Smooth muscle cell (in vitro differentiated cells): Measurements from ENCODE around the gene RAP1GAP2. TPM values are rescaled to one million over a fixed set of nuclear protein-coding genes. Genes with fewer than 3 reads are reported as not detected.
"Not testable (repeated sequence)": the region's sequence is repeated elsewhere in the genome, so short reads cannot be mapped to it uniquely, and the experiment has no call there.

ENCODE experiments used
- DNase-seq: peaks from one replicate; lab custom pipeline; 2025; ENCODE audit not compliant: unreplicated experiment; lab: John Stamatoyannopoulos, UW
- H2AFZ ChIP-seq: fragments of 200-600 bp; sonication (generic); 2 replicates; pipeline ENCODE4 v1.6.0; 2016; ENCODE audit warnings: antibody characterized with exemption, low read depth, mild to moderate bottlenecking
- H3F3A ChIP-seq: fragments of 200-600 bp; sonication (generic); 2 replicates; pipeline ENCODE4 v1.6.0; 2017; ENCODE audit warnings: antibody characterized with exemption, low read depth
- H3K27ac ChIP-seq: fragments of 200-600 bp; sonication (generic); 2 replicates; pipeline ENCODE4 v1.5.1; 2016; ENCODE audit warnings: low read depth, mild to moderate bottlenecking
- H3K27me3 ChIP-seq: fragments of 200-600 bp; sonication (generic); 2 replicates; pipeline ENCODE4 v1.6.1; 2016; ENCODE audit warnings: low read depth, mild to moderate bottlenecking
- H3K36me3 ChIP-seq: fragments of 200-600 bp; sonication (generic); 2 replicates; pipeline ENCODE4 v1.5.1; 2016; ENCODE audit warnings: low read depth
- H3K4me1 ChIP-seq: fragments of 200-600 bp; sonication (generic); 2 replicates; pipeline ENCODE4 v1.5.1; 2016; ENCODE audit warnings: low read depth
- H3K4me2 ChIP-seq: fragments of 200-600 bp; sonication (generic); 2 replicates; pipeline ENCODE4 v1.6.0; 2016; ENCODE audit warnings: mild to moderate bottlenecking
- H3K4me3 ChIP-seq: fragments of 200-600 bp; sonication (generic); 2 replicates; pipeline ENCODE4 v1.5.1; 2016; ENCODE audit warnings: mild to moderate bottlenecking
- H3K79me2 ChIP-seq: fragments of 200-600 bp; sonication (generic); 2 replicates; pipeline ENCODE4 v1.6.0; 2016; ENCODE audit warnings: low read depth, mild to moderate bottlenecking
- H3K9ac ChIP-seq: fragments of 200-600 bp; sonication (generic); 2 replicates; pipeline ENCODE4 v1.6.0; 2016; ENCODE audit warnings: low read depth
- H3K9me3 ChIP-seq: fragments of 200-600 bp; sonication (generic); replicated peaks from 2 replicates; pipeline ENCODE4 v1.5.1; 2016; ENCODE audit warnings: low read depth
- H4K20me1 ChIP-seq: fragments of 200-600 bp; sonication (generic); 2 replicates; pipeline ENCODE4 v1.6.0; 2016; ENCODE audit warnings: low read depth
- WGBS: methylation state at CpG from one replicate; pipeline ENCODE4 v1.1.7; 2016; ENCODE audit warnings: low lambda C conversion rate; 5-methylcytosine and 5-hydroxymethylcytosine counted together
- polyA plus RNA-seq: library from polyadenylated mRNA; unstranded; fragments of >200 nt; fragmentation: Nextera tagmentation; extraction: Ambion mirVana; gene quantifications from 2 replicates; pipeline ENCODE4 v1.2.1, GENCODE V29; 2016
- total RNA-seq: library from RNA; depleted of rRNA; stranded (reverse); fragments of >200 nt; gene quantifications from 2 replicates; pipeline ENCODE4 v1.2.3, GENCODE V29; 2014
- TF ChIP-seq, protein P1 (sequence below): fragments of 200-600 bp; sonication (generic); IDR thresholded peaks from 2 replicates; pipeline ENCODE4 v1.5.1; 2017; ENCODE audit warnings: borderline replicate concordance, mild to moderate bottlenecking, antibody characterized with exemption; ENCODE audit not compliant: insufficient read depth, poor library complexity, severe bottlenecking

RAP1GAP2 gene
- total and polyA plus RNA-seq, 2 experiments from 2014 or later, result 0.31 to 0.99 TPM

DNA sequence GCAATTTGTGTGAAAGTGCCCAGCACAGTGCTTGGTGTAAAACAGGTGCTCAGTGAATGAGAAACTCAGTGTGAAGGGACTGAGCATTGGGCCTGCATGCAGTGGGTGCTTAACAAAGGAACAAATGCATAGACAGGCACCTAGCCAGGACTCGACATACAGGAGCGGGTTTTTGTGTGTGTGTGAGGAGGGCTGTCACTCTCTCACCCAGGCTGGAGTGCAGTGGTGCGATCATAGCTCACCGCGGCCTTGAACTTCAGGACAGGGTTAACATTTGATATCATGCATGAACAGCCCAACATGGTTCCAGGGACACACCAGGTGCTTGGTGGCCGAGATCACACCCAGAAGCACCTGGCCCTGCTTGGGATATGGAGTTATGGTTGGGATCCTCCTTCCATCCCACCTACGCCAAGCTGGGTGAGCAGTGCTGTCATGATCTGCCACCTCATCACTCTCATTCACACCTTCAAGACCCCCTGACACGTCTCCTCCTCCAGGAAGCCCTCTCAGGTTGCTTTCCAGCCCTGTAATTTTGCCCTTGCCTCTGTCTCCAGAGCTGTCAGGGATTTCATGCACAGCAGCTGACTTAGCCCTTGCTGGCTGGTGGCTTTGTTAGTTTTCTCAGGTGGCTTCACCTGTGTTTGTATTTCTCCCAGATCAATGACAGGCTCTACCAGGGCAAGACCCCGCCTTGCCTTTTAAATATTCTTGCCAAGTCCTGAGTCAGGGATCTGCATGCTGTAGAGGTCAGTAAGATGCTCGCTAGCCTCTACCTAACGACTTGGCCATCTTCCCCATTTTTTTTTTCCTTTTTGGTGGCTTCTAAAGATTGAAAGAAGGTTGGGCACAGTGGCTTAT is 200.8 kb downstream of the RAP1GAP2 start:
- H4K20me1 ChIP-seq, result no peaks in the 10 kb centered on the region
- H2AFZ ChIP-seq, result no peak overlapping the region
- no peak overlapping the region for H3K9ac ChIP-seq
- no peak for DNase-seq
- no peaks in the 10 kb centered on the region for H3K4me1 ChIP-seq
- no peak overlapping the region for H3K4me2 ChIP-seq
- no peaks in the 10 kb centered on the region for H3K27me3 ChIP-seq
- H3K36me3 ChIP-seq, result no peaks in the 10 kb centered on the region
- no peak overlapping the region for H3K4me3 ChIP-seq
- no peaks in the 10 kb centered on the region for H3K79me2 ChIP-seq
- no peaks in the 10 kb centered on the region for H3F3A ChIP-seq
- H3K9me3 ChIP-seq, result no peaks in the 10 kb centered on the region
- 95% methylated on average over 11 of the region's 11 CpGs for WGBS
- TF ChIP-seq, protein P1, sequence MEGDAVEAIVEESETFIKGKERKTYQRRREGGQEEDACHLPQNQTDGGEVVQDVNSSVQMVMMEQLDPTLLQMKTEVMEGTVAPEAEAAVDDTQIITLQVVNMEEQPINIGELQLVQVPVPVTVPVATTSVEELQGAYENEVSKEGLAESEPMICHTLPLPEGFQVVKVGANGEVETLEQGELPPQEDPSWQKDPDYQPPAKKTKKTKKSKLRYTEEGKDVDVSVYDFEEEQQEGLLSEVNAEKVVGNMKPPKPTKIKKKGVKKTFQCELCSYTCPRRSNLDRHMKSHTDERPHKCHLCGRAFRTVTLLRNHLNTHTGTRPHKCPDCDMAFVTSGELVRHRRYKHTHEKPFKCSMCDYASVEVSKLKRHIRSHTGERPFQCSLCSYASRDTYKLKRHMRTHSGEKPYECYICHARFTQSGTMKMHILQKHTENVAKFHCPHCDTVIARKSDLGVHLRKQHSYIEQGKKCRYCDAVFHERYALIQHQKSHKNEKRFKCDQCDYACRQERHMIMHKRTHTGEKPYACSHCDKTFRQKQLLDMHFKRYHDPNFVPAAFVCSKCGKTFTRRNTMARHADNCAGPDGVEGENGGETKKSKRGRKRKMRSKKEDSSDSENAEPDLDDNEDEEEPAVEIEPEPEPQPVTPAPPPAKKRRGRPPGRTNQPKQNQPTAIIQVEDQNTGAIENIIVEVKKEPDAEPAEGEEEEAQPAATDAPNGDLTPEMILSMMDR, result no peak
- H3K27ac ChIP-seq, result no peak overlapping the region

DNA sequence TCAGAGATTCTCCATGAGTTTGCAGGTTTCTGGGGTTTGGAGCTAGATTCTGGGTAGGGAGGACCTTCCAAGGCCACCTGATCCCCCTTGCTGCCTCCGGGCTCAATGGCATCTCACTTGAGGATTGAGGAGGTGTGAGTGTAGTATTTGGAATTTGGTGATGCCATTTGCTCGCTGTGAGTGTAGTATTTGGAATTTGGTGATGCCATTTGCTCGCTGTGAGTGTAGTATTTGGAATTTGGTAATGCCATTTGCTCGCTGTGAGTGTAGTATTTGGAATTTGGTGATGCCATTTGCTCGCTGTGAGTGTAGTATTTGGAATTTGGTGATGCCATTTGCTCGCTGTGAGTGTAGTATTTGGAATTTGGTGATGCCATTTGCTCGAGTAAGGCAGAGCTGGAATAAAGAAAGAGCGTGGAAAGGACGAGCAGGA is 202.2 kb downstream of the RAP1GAP2 start:
- DNase-seq, result not testable (repeated sequence)

GRCh38 chr17:3002538-3003295 is 206.5 kb downstream of the RAP1GAP2 start:
- no peak overlapping the region for H3K4me3 ChIP-seq
- no peaks in the 10 kb centered on the region for H4K20me1 ChIP-seq
- no peaks in the 10 kb centered on the region for H3K4me1 ChIP-seq
- no peak for DNase-seq
- no peaks in the 10 kb centered on the region for H3K36me3 ChIP-seq
- H3F3A ChIP-seq, result no peaks in the 10 kb centered on the region
- no peaks in the 10 kb centered on the region for H3K9me3 ChIP-seq
- H2AFZ ChIP-seq, result no peak overlapping the region
- 93% methylated on average over 14 of the region's 14 CpGs for WGBS
- no peak overlapping the region for H3K4me2 ChIP-seq
- H3K27me3 ChIP-seq, result no peaks in the 10 kb centered on the region
- no peaks in the 10 kb centered on the region for H3K79me2 ChIP-seq
- no peak overlapping the region for H3K9ac ChIP-seq
- TF ChIP-seq, protein P1, result no peak
- no peak overlapping the region for H3K27ac ChIP-seq

More for the DNA sequence above, 202.2 kb downstream of the RAP1GAP2 start:
- not testable (repeated sequence) for H3K36me3 ChIP-seq, H3K9me3 ChIP-seq, H3F3A ChIP-seq, H3K27ac ChIP-seq, H3K9ac ChIP-seq, H3K27me3 ChIP-seq, H3K79me2 ChIP-seq, H2AFZ ChIP-seq, H3K4me3 ChIP-seq, H3K4me2 ChIP-seq, H3K4me1 ChIP-seq, H4K20me1 ChIP-seq
- 88% methylated on average over 9 of the region's 9 CpGs for WGBS

DNA sequence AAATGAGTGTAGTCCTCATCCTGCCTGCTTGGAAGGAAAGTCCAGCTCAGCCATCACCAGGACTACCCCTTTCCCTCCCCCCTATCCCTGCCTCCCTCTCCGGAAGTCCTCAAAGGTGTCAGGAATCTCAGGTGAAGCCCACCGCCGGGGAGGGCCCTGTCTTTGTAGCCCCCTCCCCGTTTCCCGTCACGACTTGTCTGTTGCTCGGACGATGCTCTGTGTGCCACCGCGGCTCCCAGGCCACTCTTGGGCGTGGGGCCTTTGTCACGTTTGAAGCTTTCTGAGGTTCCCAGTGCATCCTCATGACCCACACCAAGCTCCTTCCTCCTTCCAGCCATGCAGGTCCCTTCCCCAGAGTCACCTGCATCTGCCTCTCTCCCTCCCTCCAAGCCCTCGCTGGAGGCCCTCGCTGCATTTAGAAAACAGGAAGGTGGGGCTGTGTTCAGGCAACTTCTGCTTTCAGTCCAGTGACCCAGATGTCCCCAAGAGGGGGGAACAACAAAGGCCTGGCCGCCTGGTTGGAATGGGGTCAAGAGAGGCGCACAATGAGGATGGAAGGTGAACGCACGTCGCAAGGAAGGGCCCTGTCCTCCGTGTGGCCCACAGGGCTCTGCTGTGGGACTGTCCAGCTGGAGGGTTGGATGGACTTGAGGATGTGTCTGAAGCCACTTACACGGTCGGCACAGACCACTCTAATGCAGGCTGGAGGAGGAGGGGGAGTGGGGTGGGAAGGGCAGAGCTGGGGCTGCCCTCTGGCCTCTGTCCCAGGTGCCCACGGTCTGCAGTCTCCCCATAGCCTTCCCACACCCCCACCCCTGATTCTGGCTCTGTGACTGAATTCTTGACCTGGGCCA is 207.3 kb downstream of the RAP1GAP2 start:
- TF ChIP-seq, protein P1, result no peak
- Histone ChIP-seq H4K20me1 (no peaks in the 10 kb centered on the region), H3K27me3 (no peaks in the 10 kb centered on the region), H3F3A (no peaks in the 10 kb centered on the region), H3K4me1 (no peaks in the 10 kb centered on the region), H3K36me3 (no peaks in the 10 kb centered on the region), H3K27ac (no peak overlapping the region), H3K9ac (no peak overlapping the region), H3K4me2 (peak overlapping the region; percentile 73), H3K4me3 (no peak overlapping the region), H3K79me2 (no peaks in the 10 kb centered on the region), H3K9me3 (no peaks in the 10 kb centered on the region), H2AFZ (peak overlapping the region; percentile 75)
- 88% methylated on average over 23 of the region's 23 CpGs for WGBS
- DNase-seq, result no peak
